GM19455 (cell line): ENCODE data around the gene SCYGR3.

ENCODE experiments used
- ATAC-seq: cut with Tn5 transposase; IDR thresholded peaks from one replicate; pipeline ENCODE4 v1.9.1; 2021; ENCODE audit not compliant: unreplicated experiment

SCYGR3 gene

DNA sequence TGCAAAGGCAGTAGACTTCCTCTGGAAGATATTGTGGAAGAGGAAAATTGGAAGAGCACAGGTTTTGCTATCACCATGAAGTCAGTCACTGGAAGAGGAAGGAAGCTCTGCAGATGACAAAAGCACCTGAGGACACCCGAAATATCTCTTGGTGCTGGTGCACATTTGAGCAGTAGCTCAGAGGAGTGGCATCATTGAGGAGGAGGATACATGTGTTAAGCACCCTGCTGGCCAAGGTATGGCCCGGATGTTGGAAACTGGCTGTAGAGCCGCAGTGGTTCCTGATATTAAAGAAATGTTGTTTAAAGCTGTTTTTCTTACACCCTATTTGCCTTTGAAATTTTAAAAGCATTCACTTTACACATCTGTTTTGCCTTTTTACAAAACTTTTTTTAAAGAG lies 48.6 kb downstream of the SCYGR3 start:
- no peak for ATAC-seq

- ATAC-seq, result no peak
Observed at GRCh38 chr2:227565080-227565479, 49.6 kb downstream of the SCYGR3 start.
